Right lobe of liver (tissue), 4 donors: Measurements from ENCODE around the gene SCG3.

Experiments
- POLR2A ChIP-seq: fragments of 450-650 bp; IDR thresholded peaks from one replicate; pipeline ENCODE4 v1.6.1; 2017; ENCODE audit warnings: antibody characterized with exemption, mild to moderate bottlenecking
- TF ChIP-seq, protein P1 (sequence below), 4 donors: fragments of 200-600 bp in 3 of 4; fragments of 450-650 bp in 1 of 4; IDR thresholded peaks; one replicate each; pipeline versions ENCODE4 v1.5.1 to v1.8.0; 2016 to 2022; ENCODE audit warnings: antibody characterized with exemption in 4 of 4, mild to moderate bottlenecking in 2 of 4
- donor health status: DM: no; HTN: no; CAD: no.
- donor health status: DM: no; HTN: no; CAD: no.
- donor health status: DM: no; HTN: yes; CAD: no.

DNA sequence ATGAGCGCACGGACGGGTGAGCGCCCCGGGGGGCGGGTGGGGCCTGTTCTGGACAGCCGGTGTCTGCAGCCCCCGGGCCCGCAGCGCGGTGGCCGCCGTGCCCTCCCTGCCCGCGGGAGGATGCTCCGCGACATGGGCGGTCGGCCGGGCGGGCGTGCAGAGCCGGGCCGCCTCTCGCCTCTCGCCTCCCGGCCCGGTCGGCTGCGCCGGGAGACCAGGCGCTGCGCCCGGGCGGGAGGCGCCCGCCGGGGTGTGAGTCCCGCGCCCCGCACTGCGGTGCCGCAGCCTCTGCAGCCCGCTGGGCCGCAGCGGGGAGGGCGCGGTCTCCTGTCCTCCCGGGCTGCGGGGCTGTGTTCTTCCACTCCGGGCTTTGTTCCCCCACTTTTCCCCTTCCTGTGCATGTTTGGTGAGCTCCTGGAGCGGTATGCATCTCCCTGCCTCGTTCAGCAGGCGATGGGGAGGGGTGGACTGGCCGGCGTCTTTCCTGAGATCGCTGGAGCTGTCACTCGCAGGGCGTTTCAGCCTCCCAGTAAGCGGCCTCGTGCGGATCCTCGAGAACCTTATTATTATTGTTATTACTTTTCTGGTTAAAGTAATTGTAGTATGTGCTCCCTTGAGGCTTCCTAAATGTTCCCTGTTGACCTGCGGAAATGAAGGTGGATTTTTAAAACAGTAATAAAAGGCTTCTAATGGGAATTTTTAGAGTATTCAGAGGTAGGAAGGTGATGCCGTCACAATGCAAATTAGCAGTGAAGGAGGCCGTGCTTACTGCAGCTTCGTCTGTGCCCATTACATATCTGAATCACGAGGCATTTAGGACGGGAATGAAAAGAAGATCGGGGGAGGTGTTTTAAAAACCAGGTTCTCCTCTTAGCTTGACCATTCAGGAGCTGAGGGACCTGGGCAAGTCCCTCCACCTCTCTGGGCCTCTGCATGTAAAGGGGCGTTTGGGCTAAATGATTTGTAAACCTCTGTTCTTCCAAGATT, 70.7 kb downstream of the SCG3 start:
- TF ChIP-seq, protein P1, sequence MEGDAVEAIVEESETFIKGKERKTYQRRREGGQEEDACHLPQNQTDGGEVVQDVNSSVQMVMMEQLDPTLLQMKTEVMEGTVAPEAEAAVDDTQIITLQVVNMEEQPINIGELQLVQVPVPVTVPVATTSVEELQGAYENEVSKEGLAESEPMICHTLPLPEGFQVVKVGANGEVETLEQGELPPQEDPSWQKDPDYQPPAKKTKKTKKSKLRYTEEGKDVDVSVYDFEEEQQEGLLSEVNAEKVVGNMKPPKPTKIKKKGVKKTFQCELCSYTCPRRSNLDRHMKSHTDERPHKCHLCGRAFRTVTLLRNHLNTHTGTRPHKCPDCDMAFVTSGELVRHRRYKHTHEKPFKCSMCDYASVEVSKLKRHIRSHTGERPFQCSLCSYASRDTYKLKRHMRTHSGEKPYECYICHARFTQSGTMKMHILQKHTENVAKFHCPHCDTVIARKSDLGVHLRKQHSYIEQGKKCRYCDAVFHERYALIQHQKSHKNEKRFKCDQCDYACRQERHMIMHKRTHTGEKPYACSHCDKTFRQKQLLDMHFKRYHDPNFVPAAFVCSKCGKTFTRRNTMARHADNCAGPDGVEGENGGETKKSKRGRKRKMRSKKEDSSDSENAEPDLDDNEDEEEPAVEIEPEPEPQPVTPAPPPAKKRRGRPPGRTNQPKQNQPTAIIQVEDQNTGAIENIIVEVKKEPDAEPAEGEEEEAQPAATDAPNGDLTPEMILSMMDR (IDR thresholded peaks at IDR 0.05): no peak
- no peak for TF ChIP-seq POLR2A
